HG02840 (cell line): ENCODE data around the gene ADGRE3.
"Not testable (repeated sequence)": the region's sequence is repeated elsewhere in the genome, so short reads cannot be mapped to it uniquely, and the experiment has no call there.

Source experiments
- ATAC-seq: cut with Tn5 transposase; IDR thresholded peaks from one replicate; pipeline ENCODE4 v1.9.1; 2021; ENCODE audit warnings: mild to moderate bottlenecking, moderate library complexity, moderate number of reproducible peaks; ENCODE audit not compliant: unreplicated experiment, low FRiP score

ADGRE3 gene

DNA sequence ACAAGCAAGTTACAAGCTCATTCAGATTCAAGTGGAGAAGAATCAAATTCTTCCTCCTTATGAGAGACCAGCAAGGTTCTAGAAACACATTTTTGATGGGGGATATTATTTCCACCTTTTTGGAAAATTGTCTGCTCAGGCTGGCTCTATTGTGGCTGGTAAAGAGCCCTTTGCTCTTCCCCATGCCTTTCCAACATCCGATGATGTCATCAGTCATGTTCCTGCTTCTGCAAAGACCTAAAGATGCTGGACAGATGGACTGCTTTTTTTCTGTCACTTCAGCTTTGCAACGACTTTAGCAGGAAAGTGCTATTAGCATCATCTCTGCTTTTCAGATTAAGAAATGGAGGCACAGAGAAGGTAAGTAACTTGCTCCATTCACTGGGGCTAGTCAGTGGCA lies 4.2 kb downstream of the ADGRE3 start:
- no peak for ATAC-seq

DNA sequence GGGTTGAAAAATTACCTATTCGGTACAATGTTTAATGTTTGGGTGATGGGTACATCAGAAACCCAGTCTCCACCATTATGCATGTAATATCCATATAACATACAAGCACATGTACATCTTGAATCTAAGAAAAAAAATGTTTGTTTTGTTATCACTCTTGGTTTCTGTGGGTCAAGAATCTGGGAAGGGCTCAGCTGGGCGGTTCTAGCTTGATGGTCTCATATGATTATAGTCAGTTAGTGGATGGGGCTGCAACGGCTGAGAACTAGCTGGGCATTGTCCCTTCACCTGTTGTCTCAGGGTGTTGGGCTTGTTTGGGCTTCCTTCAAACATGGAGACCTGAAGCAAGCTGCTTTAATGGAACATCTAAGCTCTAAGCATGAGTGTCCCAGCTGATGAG lies 4.7 kb downstream of the ADGRE3 start:
- ATAC-seq: no peak

- ATAC-seq: no peak
Observed at GRCh38 chr19:14661372-14661924, 13.2 kb downstream of the ADGRE3 start.

- no peak for ATAC-seq
Observed at GRCh38 chr19:14659874-14660489, 14.7 kb downstream of the ADGRE3 start.

DNA sequence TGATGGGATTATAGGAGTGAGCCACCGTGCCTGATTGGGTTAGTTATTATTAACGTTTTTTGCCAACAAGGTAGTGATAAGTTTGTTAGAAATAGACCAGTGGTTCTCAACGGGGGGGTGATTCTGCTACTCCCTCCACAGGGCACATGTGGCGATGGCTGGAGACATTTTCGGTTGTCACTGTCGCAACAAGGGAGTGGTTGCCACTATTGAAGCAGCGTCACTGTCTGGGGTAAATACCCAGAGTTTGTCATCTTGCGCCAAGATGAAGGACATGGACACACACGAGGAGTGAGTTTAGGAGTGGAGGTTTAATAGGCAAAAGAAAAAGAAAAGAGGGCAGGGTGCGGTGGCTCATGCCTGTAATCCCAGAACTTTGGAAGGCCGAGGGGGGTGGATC lies 18.9 kb downstream of the ADGRE3 start:
- no peak for ATAC-seq

- ATAC-seq: no peak
Observed at GRCh38 chr19:14654786-14655560, 19.7 kb downstream of the ADGRE3 start.

DNA sequence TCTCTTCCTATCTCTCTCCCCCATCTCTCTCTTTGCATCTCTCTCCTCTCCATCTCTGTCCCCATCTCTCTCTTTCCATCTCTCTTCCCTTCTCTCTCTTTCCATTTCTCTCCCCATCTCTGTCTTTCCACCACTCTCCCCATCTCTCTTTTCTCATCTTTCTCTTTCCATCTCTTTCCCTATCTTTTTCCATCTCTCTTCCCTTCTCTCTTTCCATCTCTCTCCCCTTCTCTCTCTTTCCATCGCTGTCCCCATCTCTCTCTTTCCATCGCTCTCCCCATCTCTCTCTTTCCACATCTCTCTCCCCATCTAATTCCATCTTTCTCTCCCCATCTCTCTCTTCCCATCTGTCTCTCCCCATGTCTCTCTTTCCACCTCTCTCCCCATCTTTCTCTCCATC lies 24.5 kb downstream of the ADGRE3 start:
- no peak for ATAC-seq

- ATAC-seq: no peak
Observed at GRCh38 chr19:14649020-14649419, 25.6 kb downstream of the ADGRE3 start.

DNA sequence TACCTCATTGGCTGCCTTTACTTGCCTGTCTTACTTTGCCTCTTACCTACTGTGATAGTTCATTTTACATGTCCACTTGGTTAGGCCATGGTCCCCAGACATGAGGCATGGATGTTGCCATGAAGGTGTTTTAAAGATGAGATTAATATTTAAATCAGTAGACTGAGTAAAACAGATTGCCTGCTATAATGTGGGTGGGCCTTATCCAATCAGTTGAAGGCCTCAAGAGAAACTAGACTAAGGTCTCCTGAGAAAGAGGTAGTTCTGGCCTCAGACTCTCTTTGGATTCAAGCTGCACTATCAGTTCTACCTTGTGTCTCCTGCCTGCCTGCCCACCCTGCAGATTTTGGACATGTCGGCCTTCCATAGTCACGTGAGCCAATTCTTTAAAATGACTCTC lies 26.1 kb downstream of the ADGRE3 start:
- ATAC-seq: no peak

DNA sequence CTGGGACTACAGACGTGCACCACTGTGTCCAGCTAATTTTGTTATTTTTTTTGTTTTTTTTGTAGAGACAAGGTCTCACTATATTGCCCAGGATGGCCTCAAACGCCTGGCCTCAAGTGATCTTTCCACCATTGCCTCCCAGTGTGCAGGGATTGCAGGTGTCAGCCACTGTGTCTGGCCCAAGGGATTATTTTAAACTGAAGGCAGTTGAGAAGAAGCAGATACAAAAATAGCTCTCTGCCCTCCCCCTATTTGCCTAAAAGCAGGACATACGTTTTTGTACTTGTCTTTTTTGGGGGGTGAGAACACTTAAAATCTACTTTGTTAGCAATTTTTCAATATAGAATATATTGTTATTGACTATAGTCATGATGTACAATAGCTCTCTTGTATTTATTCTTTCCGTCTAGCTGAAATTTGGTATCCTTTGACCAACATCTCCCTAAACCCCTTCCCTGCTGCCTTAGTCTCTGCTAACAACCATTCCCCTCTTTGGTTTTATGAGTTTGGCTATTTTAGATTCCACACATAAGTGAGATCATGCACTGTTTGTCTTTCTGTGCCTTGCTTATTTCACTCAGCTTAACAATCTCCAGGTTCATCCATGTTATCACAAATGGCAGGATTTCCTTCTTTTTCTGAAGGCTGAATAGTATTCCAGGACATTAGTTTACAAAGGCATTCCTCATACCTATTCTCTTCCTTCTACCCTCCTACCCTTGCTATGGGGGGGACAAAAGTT lies 34.9 kb downstream of the ADGRE3 start:
- no peak for ATAC-seq

DNA sequence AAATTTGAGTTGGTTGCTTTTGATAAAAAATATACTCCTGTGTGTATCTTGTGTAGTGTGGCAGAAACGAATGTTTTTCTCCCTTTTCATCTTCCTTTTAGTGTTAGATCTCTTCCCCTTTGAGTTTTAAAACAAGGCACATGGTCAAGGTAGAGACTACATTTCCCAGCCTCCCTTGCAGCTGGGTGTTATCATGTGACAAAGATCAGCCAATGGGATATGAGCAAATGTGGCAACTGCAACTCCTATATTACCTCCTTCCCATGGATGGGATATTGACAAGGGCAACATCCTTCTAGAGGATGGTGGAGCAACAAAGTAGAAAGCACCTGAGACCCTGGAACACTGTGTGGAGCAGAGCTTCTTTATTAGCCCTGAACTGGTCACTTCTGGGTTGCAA lies 42.4 kb downstream of the ADGRE3 start:
- no peak for ATAC-seq

DNA sequence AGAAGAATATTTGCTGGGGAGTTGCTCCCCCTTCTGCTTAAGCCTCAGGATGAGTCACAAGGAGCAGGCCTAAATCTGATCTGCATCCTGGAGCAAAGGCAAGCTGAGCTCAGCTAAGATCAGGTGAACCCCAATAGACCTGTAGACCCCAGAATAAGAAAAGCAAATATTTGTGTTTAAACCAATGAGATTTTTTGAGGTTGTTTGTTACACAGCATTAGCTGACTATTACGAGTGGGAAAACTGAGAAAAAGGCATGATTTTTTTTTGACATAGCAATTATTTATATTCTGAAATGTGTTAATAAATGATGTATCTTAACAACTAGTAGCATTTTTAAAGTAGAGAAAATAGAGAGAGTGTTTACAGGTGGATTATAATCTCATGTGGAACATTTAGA lies 45.1 kb downstream of the ADGRE3 start:
- no peak for ATAC-seq

GRCh38 chr19:14624491-14624890 lies 50.2 kb downstream of the ADGRE3 start:
- not testable (repeated sequence) for ATAC-seq

DNA sequence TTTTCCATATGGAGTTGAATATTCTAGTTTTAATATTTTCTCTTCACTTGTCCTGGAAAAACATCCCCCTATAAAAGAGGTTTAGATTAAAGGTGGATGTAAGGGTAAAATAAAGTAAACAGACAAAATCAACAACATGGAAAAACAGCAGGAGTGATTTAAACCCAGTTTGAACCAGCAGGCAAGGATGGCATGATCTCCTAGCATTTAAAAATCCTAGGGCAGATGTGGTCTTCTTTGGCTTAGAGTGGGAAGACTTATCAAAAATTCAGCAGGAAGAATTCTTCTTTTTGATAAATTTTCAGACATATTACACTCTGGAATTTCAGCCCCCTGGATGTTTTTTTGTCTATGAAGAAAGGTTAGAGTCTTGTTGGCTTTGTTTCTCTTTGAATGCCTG lies 55.2 kb downstream of the ADGRE3 start:
- no peak for ATAC-seq

DNA sequence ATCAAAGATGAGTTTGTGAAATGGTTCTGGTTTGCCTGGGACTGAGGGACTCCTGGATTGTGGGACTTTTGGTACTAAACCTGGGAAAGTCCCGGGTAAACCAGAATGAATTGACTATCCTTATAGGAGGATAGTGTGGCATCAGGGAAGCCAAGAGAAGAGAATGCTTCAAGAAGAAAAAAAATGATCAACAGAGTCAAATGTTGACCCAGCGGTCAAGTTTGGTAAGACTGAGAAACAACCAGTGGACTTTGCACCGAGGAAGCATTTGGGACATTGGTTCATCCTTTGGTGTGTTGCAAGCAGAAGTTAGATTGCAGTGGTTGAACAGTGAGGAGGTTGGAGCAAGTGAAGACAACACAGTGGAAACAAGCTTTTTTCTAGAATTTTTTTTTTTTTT lies 58.2 kb downstream of the ADGRE3 start:
- ATAC-seq: no peak

- ATAC-seq: no peak
Observed at GRCh38 chr19:14615623-14616022, 59.0 kb downstream of the ADGRE3 start.

- no peak for ATAC-seq
Observed at GRCh38 chr19:14614099-14614412, 60.6 kb downstream of the ADGRE3 start.

GRCh38 chr19:14613399-14614098 lies 61.1 kb downstream of the ADGRE3 start:
- not testable (repeated sequence) for ATAC-seq

GRCh38 chr19:14612657-14613056 lies 62.0 kb downstream of the ADGRE3 start:
- no peak for ATAC-seq

- ATAC-seq: not testable (repeated sequence)
Observed at GRCh38 chr19:14612242-14612641, 62.4 kb downstream of the ADGRE3 start.

GRCh38 chr19:14611051-14611450 lies 63.6 kb downstream of the ADGRE3 start:
- no peak for ATAC-seq
